IMR-90 (cell line): ENCODE measurements around the gene TSPYL4.

Source experiments
- CEBPB ChIP-seq: IDR thresholded peaks from 2 replicates; pipeline ENCODE4 v1.6.1; 2012; ENCODE audit warnings: low read depth, low read length, improper control_type of control experiment
- CHD1 ChIP-seq: IDR thresholded peaks from 2 replicates; pipeline ENCODE4 v1.6.1; 2012; ENCODE audit warnings: low read depth, low read length, improper control_type of control experiment
- MAFK ChIP-seq: IDR thresholded peaks from 2 replicates; pipeline ENCODE4 v1.6.1; 2012; ENCODE audit warnings: low read depth, low read length, improper control_type of control experiment
- MXI1 ChIP-seq: IDR thresholded peaks from 2 replicates; pipeline ENCODE4 v1.6.1; 2012; ENCODE audit warnings: low read depth, mild to moderate bottlenecking, low read length, moderate library complexity, borderline replicate concordance
- NFE2L2 ChIP-seq: fragments of 150-350 bp; IDR thresholded peaks from 2 replicates; pipeline ENCODE4 v1.6.1; 2016; ENCODE audit warnings: low read depth, mild to moderate bottlenecking, low read length
- POLR2A ChIP-seq: IDR thresholded peaks from 2 replicates; pipeline ENCODE4 v1.6.1; 2012; ENCODE audit warnings: mild to moderate bottlenecking, low read depth, low read length
- RAD21 ChIP-seq: IDR thresholded peaks from 2 replicates; pipeline ENCODE4 v1.6.1; 2012; ENCODE audit warnings: low read length, improper control_type of control experiment
- RCOR1 ChIP-seq: IDR thresholded peaks from 2 replicates; pipeline ENCODE4 v1.6.1; 2012; ENCODE audit warnings: mild to moderate bottlenecking, low read length, improper control_type of control experiment; ENCODE audit not compliant: insufficient replicate concordance
- SMC3 ChIP-seq: fragments of 150-350 bp; IDR thresholded peaks from 2 replicates; pipeline ENCODE4 v1.6.1; 2016; ENCODE audit warnings: low read depth, mild to moderate bottlenecking, antibody characterized with exemption, low read length, moderate library complexity
- TF ChIP-seq, protein P1 (sequence below): conservative IDR thresholded peaks from 2 replicates; pipeline ENCODE4 v1.5.1; 2012; ENCODE audit warnings: mild to moderate bottlenecking, low read depth, low read length, improper control_type of control experiment
- TF ChIP-seq, protein P2 (sequence below): fragments of 150-350 bp; IDR thresholded peaks from 2 replicates; pipeline ENCODE4 v1.6.1; 2017; ENCODE audit warnings: mild to moderate bottlenecking, antibody characterized with exemption, low read length, low read depth

DNA sequence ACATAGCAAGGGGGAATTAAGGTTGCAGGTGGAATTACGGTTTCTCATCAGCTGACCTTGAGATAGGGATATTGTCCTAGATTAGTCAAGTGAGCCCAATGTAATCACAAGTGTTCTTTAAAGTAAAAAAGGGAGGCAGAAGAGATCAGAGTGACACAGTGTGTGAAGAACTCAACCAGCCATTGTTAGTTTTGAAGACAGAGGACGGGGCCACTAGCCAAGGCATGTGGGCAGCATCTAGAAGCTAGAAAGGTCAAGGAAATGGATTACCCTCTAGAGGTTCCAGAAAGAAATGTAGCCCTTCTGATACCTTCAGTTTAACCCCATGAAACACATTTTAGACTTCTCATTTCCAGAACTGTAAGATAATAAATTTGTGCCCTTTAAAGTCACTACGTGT lies 44.4 kb upstream of the TSPYL4 start:
- TF ChIP-seq POLR2A (no peak), CHD1 (no peak), NFE2L2 (no peak), RAD21 (no peak), CEBPB (no peak), SMC3 (no peak), MXI1 (no peak), MAFK (no peak), RCOR1 (no peak)
- TF ChIP-seq, protein P1, sequence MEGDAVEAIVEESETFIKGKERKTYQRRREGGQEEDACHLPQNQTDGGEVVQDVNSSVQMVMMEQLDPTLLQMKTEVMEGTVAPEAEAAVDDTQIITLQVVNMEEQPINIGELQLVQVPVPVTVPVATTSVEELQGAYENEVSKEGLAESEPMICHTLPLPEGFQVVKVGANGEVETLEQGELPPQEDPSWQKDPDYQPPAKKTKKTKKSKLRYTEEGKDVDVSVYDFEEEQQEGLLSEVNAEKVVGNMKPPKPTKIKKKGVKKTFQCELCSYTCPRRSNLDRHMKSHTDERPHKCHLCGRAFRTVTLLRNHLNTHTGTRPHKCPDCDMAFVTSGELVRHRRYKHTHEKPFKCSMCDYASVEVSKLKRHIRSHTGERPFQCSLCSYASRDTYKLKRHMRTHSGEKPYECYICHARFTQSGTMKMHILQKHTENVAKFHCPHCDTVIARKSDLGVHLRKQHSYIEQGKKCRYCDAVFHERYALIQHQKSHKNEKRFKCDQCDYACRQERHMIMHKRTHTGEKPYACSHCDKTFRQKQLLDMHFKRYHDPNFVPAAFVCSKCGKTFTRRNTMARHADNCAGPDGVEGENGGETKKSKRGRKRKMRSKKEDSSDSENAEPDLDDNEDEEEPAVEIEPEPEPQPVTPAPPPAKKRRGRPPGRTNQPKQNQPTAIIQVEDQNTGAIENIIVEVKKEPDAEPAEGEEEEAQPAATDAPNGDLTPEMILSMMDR = no peak
- TF ChIP-seq, protein P2, sequence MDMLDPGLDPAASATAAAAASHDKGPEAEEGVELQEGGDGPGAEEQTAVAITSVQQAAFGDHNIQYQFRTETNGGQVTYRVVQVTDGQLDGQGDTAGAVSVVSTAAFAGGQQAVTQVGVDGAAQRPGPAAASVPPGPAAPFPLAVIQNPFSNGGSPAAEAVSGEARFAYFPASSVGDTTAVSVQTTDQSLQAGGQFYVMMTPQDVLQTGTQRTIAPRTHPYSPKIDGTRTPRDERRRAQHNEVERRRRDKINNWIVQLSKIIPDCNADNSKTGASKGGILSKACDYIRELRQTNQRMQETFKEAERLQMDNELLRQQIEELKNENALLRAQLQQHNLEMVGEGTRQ = no peak
